VCaP (cell line): ENCODE measurements around the gene AMT.
A peak's percentile ranks its signal among the peaks of the same experiment; 100 is the strongest.

Experiments
- H3K27ac ChIP-seq: fragments of 450-650 bp; 2 replicates; pipeline ENCODE4 v1.5.1; 2017
- CTCF ChIP-seq: fragments of 450-650 bp; conservative IDR thresholded peaks from 2 replicates; pipeline ENCODE4 v1.5.1; 2017; ENCODE audit warnings: mild to moderate bottlenecking, moderate library complexity

Gene AMT

GRCh38 chr3:49462222-49462621 lies 39.9 kb upstream of the AMT start:
- TF ChIP-seq CTCF = no peak
- H3K27ac ChIP-seq = peak overlapping the region; percentile 86

GRCh38 chr3:49461443-49462171 lies 39.3 kb upstream of the AMT start:
- peak overlapping the region; percentile 86 for H3K27ac ChIP-seq
- no peak for TF ChIP-seq CTCF

- TF ChIP-seq CTCF = no peak
- peak overlapping the region; percentile 86 for H3K27ac ChIP-seq
These were observed 38.7 kb upstream of the AMT start for GRCh38 chr3:49460956-49461355.

DNA sequence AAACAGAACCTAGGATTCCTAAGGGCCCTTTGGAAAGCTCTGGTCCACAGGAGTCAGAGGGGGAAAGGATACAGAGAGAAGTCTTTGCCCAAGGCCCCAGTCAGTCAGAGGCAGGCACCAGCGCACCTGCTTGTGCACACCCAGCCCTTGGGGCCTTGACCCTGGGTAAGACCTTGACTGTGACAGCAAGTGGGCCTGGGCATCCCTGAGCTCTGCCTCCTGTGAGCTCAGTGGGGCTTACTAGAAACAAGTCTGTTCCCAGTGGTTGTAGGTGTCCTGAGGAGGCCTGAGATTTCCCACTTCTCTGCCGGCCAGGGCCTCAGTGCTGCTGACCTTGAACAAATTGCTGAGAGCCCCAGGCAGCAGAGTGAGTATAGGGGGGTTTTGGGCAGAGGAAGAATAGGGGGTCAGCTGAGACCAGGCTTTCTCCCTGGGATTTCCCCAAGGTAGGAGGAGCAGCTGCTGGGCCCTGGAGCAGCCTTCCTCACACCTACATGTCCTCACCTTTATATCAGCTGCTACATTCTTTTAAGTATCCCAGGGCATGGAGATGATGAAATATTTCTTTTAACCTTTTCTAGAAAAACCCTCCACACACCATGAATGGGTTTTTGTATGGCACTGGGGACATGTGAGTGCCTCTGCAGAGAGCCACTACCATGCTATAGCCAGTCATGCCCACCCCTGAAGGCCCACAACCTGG lies 38.1 kb upstream of the AMT start:
- no peak for TF ChIP-seq CTCF
- H3K27ac ChIP-seq = peak overlapping the region; percentile 86

GRCh38 chr3:49456466-49456865 lies 34.2 kb upstream of the AMT start:
- H3K27ac ChIP-seq = no peak overlapping the region
- TF ChIP-seq CTCF = no peak

DNA sequence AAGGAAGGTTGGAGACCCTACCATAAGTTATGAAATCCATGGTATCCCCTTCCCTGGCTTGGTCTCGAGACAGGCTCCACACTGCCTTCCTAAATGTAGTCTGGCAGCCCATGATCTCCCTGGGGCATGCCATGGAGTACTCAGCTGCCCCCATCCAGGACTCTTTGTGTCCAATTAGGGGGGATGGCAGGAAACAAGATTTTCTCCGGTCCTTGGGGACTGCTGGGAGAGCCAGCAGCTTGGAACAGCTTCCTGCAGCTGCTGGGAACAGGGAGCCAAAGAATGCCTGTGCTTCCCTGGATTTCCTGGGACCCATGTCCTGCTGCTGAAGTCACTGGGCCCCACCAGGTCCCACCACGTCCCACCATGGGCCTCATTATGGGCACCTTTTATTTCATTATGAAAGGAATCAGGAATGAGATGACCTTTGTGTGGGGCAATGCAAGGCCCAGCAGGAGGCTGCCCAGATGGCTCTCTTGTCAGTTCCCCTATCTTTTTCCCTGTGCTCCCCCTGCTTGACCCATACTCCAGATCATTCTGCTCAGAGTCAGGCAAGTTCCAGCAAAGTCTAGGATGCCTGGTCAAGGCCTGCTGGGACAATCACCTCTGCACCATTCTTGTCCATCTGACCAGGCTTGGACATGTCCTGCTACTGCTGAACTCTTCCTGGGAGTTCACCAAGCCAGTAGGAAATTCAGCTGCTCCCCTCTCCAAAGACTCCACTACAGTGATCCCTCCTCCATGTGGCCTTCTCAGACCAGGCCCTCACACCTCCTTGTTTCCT lies 32.8 kb upstream of the AMT start:
- no peak for TF ChIP-seq CTCF
- no peak overlapping the region for H3K27ac ChIP-seq

GRCh38 chr3:49454458-49454857 lies 32.2 kb upstream of the AMT start:
- peak; percentile 61 for TF ChIP-seq CTCF
- H3K27ac ChIP-seq = no peak overlapping the region
